Mesenchymal stem cell (in vitro differentiated cells and primary cell): Measurements from ENCODE around the gene DRC7.

Experiments
- DNase-seq: peaks from one replicate; pipeline ENCODE4 v3.0.0-alpha.2; 2013
- H2AFZ ChIP-seq: one replicate; pipeline ENCODE4 v1.6.1; 2013; ENCODE audit warnings: low read depth, mild to moderate bottlenecking, control low read depth, inconsistent platforms, low read length, moderate library complexity
- H2AK5ac ChIP-seq: 2 replicates; pipeline ENCODE4 v1.6.1; 2013; ENCODE audit warnings: low read length, moderate library complexity, mild to moderate bottlenecking, inconsistent platforms; ENCODE audit not compliant: severe bottlenecking
- H2BK120ac ChIP-seq: one replicate; pipeline ENCODE4 v1.6.1; 2013; ENCODE audit warnings: low read depth, mild to moderate bottlenecking, inconsistent platforms, low read length, moderate library complexity
- H2BK12ac ChIP-seq, 2 experiments: one replicate each; pipeline ENCODE4 v1.6.1; 2013; ENCODE audit warnings: inconsistent platforms in 2 of 2, low read length in 2 of 2, mild to moderate bottlenecking in 2 of 2, moderate library complexity in 2 of 2, control low read depth in 1 of 2
- H2BK15ac ChIP-seq: one replicate; pipeline ENCODE4 v1.6.1; 2013; ENCODE audit warnings: mild to moderate bottlenecking, low read depth, inconsistent platforms; ENCODE audit not compliant: poor library complexity, severe bottlenecking
- H2BK5ac ChIP-seq: 2 replicates; pipeline ENCODE4 v1.6.1; 2013; ENCODE audit warnings: low read depth, mild to moderate bottlenecking, low read length, control low read depth, inconsistent platforms; ENCODE audit not compliant: poor library complexity, severe bottlenecking
- H3K14ac ChIP-seq, 2 experiments: one replicate each; pipeline ENCODE4 v1.6.1; 2013; ENCODE audit warnings: inconsistent platforms in 2 of 2, low read length in 2 of 2, control low read depth in 1 of 2, mild to moderate bottlenecking in 1 of 2, moderate library complexity in 1 of 2
- H3K18ac ChIP-seq, 2 experiments: one replicate each; pipeline ENCODE4 v1.6.1; 2013; ENCODE audit warnings: inconsistent platforms in 2 of 2, low read length in 2 of 2, control low read depth in 1 of 2, low read depth in 1 of 2, mild to moderate bottlenecking in 1 of 2
- H3K23ac ChIP-seq, 2 experiments: one replicate each; pipeline ENCODE4 v1.6.1; 2013; ENCODE audit warnings: inconsistent platforms in 2 of 2, low read length in 2 of 2, mild to moderate bottlenecking in 2 of 2, moderate library complexity in 2 of 2, control low read depth in 1 of 2
- H3K27ac ChIP-seq: 2 replicates; pipeline ENCODE4 v1.5.1; 2013; ENCODE audit warnings: mild to moderate bottlenecking, moderate library complexity, low read length, control low read depth, inconsistent platforms; ENCODE audit not compliant: poor library complexity, severe bottlenecking
- H3K27me3 ChIP-seq, 2 experiments: 2 replicates each; pipeline versions ENCODE4 v1.6.1 to v1.7.0; 2013; ENCODE audit warnings: low read length in 2 of 2, mild to moderate bottlenecking in 2 of 2, moderate library complexity in 2 of 2, control low read depth in 1 of 2, inconsistent platforms in 1 of 2; ENCODE audit not compliant: control insufficient read depth in 1 of 2, insufficient read depth in 1 of 2
- H3K36me3 ChIP-seq, 2 experiments: 2 replicates each; pipeline versions ENCODE4 v1.6.1 to v1.7.0; 2013; ENCODE audit warnings: low read length in 2 of 2, control low read depth in 1 of 2, inconsistent platforms in 1 of 2, low read depth in 1 of 2, mild to moderate bottlenecking in 1 of 2; ENCODE audit not compliant: insufficient read depth in 2 of 2, control insufficient read depth in 1 of 2
- H3K4ac ChIP-seq, 2 experiments: one replicate each; pipeline ENCODE4 v1.6.1; 2013; ENCODE audit warnings: inconsistent platforms in 2 of 2, low read length in 2 of 2, mild to moderate bottlenecking in 2 of 2, moderate library complexity in 2 of 2, control low read depth in 1 of 2, low read depth in 1 of 2
- H3K4me1 ChIP-seq: 2 replicates; pipeline ENCODE4 v1.6.1; 2013; ENCODE audit warnings: low read depth, low read length, control low read depth; ENCODE audit not compliant: control insufficient read depth, insufficient read depth
- H3K4me2 ChIP-seq: 2 replicates; pipeline ENCODE4 v1.6.1; 2013; ENCODE audit warnings: low read length, mild to moderate bottlenecking, inconsistent platforms; ENCODE audit not compliant: poor library complexity, severe bottlenecking
- H3K4me3 ChIP-seq, 2 experiments: 2 replicates each; pipeline versions ENCODE4 v1.5.1 to v1.7.0; 2013; ENCODE audit warnings: low read length in 2 of 2, mild to moderate bottlenecking in 2 of 2, control low read depth in 1 of 2, low read depth in 1 of 2; ENCODE audit not compliant: insufficient read depth in 1 of 2
- H3K79me1 ChIP-seq: replicated peaks from 2 replicates; pipeline ENCODE4 v1.6.1; 2013; ENCODE audit warnings: mild to moderate bottlenecking, control low read depth, low read length, inconsistent platforms; ENCODE audit not compliant: poor library complexity, severe bottlenecking
- H3K9ac ChIP-seq: 2 replicates; pipeline ENCODE4 v1.7.0; 2013; ENCODE audit warnings: mild to moderate bottlenecking, low read length, moderate library complexity
- H3K9me3 ChIP-seq: 2 replicates; pipeline ENCODE4 v1.7.0; 2013; ENCODE audit warnings: mild to moderate bottlenecking, low read length; ENCODE audit not compliant: control insufficient read depth
- H4K8ac ChIP-seq: one replicate; pipeline ENCODE4 v1.6.1; 2013; ENCODE audit warnings: inconsistent platforms, mild to moderate bottlenecking, low read length, moderate library complexity
- H4K91ac ChIP-seq: one replicate; pipeline ENCODE4 v1.6.1; 2013; ENCODE audit warnings: mild to moderate bottlenecking, low read length, inconsistent platforms
- WGBS: methylation state at CpG from one replicate; pipeline ENCODE4 v1.1.7; 2013; ENCODE audit warnings: mixed read lengths; 5-methylcytosine and 5-hydroxymethylcytosine counted together

Gene DRC7

DNA sequence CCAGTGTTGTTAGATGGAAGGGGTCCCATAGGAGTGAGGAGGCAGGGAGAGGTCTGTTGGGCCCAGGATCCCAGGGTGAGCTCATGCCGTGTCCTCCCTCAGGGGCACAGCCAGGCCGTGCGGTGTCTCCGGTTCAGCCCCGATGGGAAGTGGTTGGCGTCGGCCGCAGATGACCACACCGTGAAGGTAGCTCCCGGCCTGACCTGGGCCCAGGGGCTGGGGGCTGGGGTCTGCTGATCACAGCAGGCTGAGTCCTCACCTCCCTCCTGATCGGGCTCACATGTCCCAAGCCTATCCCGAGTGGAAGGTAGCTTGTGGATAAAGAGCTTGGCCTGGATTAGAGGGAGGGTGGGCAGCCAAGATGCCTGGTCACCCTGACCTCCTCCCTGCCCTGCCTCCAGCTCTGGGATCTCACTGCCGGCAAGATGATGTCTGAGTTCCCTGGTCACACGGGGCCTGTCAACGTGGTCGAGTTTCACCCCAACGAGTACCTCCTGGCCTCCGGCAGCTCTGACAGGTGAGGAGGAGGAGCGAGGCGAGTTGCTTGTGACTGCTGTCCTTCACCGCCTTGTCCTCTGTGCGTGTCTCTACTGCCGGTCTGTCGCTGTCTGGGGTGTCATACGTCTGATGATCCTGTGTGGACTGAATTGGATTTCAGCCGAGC lies 57.1 kb downstream of the DRC7 start:
- Histone ChIP-seq H3K4me3 (no peak overlapping the region), H4K8ac (no peak overlapping the region), H2BK15ac (no peak overlapping the region), H3K18ac (no peak overlapping the region), H2AFZ (no peak overlapping the region), H3K9me3 (no peaks in the 10 kb centered on the region), H3K27me3 (no peaks in the 10 kb centered on the region), H3K23ac (no peak overlapping the region), H3K14ac (no peak overlapping the region), H3K36me3 (peaks cover 34 to 86% of the 10 kb centered on the region in 2 experiments), H3K4ac (no peak overlapping the region), H3K4me2 (no peak overlapping the region), H2BK12ac (no peak overlapping the region), H3K4me1 (peaks cover 16% of the 10 kb centered on the region), H2BK120ac (no peak overlapping the region), H3K79me1 (peaks cover 2% of the 10 kb centered on the region), H2BK5ac (no peak overlapping the region), H3K27ac (no peak overlapping the region), H2AK5ac (no peak overlapping the region), H4K91ac (peak overlapping the region; percentile 18), H3K9ac (no peak overlapping the region)
- WGBS: 95% methylated on average over 26 of the region's 26 CpGs
- DNase-seq: no peak

DNA sequence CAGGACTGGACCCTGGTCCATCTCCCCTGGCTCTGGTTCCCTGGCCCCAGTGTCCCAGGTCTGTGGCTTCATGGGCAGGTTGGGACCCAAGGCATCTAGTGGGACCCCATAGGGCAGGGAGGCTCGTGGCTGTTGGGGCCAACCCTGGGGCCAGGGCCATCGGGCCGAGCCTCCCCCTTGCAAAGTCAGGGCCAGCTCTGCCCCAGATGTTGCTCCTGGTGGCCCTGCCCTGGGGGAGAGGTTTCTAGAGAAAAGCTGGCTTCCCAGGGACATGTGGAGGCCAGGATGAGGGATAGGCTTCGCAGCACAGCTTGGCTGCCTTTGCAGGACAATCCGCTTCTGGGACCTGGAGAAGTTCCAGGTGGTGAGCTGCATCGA lies 57.6 kb downstream of the DRC7 start:
- Histone ChIP-seq H3K4ac (no peak overlapping the region), H3K18ac (no peak overlapping the region), H2AK5ac (no peak overlapping the region), H3K4me3 (no peak overlapping the region), H2AFZ (no peak overlapping the region), H2BK5ac (no peak overlapping the region), H3K27ac (no peak overlapping the region), H3K9ac (no peak overlapping the region), H3K36me3 (peaks cover 34 to 87% of the 10 kb centered on the region in 2 experiments), H3K9me3 (no peaks in the 10 kb centered on the region), H3K79me1 (peaks cover 2% of the 10 kb centered on the region), H2BK15ac (no peak overlapping the region), H3K4me2 (no peak overlapping the region), H4K8ac (no peak overlapping the region), H2BK120ac (no peak overlapping the region), H4K91ac (no peak overlapping the region), H2BK12ac (no peak overlapping the region), H3K4me1 (peaks cover 19% of the 10 kb centered on the region), H3K14ac (no peak overlapping the region), H3K27me3 (no peaks in the 10 kb centered on the region), H3K23ac (no peak overlapping the region)
- WGBS: 90% methylated on average over 6 of the region's 6 CpGs
- DNase-seq: no peak

DNA sequence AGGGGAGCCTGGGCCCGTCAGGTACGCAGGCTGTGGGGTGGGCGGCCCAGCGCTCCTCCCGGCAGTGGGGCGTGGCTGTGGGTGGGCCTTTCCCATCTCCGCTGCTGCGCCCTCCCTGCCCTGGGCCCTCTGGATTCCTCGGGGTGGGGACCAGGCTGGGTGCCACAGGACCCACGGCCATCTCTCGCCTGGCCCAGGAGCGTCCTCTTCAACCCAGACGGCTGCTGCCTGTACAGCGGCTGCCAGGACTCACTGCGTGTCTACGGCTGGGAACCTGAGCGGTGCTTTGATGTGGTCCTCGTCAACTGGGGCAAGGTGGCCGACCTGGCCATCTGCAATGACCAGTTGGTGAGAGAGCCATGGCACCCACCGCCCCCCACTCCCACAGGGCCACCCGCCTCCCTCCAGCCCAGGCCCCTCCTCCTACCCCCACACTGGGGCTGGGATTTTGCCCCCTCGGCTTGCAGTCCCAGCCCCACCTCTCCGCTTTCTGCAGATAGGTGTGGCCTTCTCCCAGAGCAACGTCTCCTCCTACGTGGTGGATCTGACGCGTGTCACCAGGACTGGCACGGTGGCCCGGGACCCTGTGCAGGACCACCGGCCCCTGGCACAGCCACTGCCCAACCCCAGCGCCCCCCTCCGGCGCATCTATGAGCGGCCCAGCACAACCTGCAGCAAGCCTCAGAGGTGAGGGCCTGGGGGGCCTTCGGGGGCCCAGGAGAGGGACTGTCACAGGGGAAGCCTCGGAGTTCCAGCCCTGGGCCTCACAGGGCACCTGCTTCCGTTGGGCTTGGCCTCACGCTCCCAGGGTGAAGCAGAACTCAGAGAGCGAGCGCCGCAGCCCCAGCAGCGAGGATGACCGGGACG lies 58.2 kb downstream of the DRC7 start:
- no peak overlapping the region for H3K27ac ChIP-seq
- no peak overlapping the region for H2BK120ac ChIP-seq
- H3K4me1 ChIP-seq: peaks cover 25% of the 10 kb centered on the region
- 91% methylated on average over 44 of the region's 44 CpGs for WGBS
- no peak overlapping the region for H2AK5ac ChIP-seq
- no peak overlapping the region for H4K8ac ChIP-seq
- no peak overlapping the region for H2BK15ac ChIP-seq
- no peaks in the 10 kb centered on the region for H3K27me3 ChIP-seq
- H4K91ac ChIP-seq: no peak overlapping the region
- H3K18ac ChIP-seq: no peak overlapping the region
- no peak overlapping the region for H3K9ac ChIP-seq
- H3K79me1 ChIP-seq: peaks cover 2% of the 10 kb centered on the region
- DNase-seq: no peak
- no peak overlapping the region for H3K4me3 ChIP-seq
- no peak overlapping the region for H2BK5ac ChIP-seq
- H2BK12ac ChIP-seq: no peak overlapping the region
- no peak overlapping the region for H2AFZ ChIP-seq
- H3K9me3 ChIP-seq: no peaks in the 10 kb centered on the region
- no peak overlapping the region for H3K23ac ChIP-seq
- H3K14ac ChIP-seq: no peak overlapping the region
- peaks cover 34 to 86% of the 10 kb centered on the region in 2 experiments for H3K36me3 ChIP-seq
- no peak overlapping the region for H3K4me2 ChIP-seq
- H3K4ac ChIP-seq: no peak overlapping the region
